ENCODE data around the gene HECW1. TPM values are rescaled to one million over a fixed set of nuclear protein-coding genes. Genes with fewer than 3 reads are reported as not detected.

The HECW1 gene
- total RNA-seq, 2 experiments from 2014 or later: not detected

DNA sequence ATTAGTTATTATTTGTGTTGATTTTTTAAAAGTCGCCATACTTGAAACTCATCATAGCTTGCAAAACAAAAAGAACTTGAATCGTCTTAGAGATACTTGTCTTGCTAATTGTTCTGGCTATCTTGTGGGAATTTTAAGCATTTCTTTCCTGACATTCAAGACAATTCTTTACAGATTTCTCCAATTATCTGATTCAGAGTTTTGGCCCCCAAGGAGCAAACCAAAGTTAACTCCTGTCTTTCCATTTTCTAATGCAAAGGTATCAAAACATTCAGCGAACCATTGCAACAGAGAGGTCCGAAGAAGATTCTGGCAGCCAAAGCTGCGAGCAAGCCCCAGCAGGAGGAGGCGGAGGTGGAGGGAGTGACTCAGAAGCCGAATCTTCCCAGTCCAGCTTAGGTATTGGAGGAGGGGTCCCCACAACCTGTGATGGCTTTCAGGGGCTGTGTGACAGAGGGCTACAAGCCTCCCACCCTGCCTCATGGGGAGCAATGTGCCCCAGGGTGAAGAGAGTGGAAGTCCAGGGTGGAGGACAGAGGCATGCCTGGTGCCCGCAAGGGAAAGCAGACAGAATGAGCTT is 351.0 kb downstream of the HECW1 start:
- no peaks in the 10 kb centered on the region for H3K4me1 Mint-ChIP-seq (ENCODE audit: low read depth)
- H3K27me3 Mint-ChIP-seq: peaks cover 8% of the 10 kb centered on the region
- DNase-seq: no peak
- no peaks in the 10 kb centered on the region for H3K36me3 Mint-ChIP-seq
- no peak overlapping the region for H3K4me3 Mint-ChIP-seq
- no peaks in the 10 kb centered on the region for H3K9me3 Mint-ChIP-seq
- CTCF ChIA-PET: no interaction called here
- H3K27ac Mint-ChIP-seq: no peak overlapping the region
- intact Hi-C loops (cut with micrococcal nuclease): no loop called here
- POLR2A ChIA-PET: no interaction called here

DNA sequence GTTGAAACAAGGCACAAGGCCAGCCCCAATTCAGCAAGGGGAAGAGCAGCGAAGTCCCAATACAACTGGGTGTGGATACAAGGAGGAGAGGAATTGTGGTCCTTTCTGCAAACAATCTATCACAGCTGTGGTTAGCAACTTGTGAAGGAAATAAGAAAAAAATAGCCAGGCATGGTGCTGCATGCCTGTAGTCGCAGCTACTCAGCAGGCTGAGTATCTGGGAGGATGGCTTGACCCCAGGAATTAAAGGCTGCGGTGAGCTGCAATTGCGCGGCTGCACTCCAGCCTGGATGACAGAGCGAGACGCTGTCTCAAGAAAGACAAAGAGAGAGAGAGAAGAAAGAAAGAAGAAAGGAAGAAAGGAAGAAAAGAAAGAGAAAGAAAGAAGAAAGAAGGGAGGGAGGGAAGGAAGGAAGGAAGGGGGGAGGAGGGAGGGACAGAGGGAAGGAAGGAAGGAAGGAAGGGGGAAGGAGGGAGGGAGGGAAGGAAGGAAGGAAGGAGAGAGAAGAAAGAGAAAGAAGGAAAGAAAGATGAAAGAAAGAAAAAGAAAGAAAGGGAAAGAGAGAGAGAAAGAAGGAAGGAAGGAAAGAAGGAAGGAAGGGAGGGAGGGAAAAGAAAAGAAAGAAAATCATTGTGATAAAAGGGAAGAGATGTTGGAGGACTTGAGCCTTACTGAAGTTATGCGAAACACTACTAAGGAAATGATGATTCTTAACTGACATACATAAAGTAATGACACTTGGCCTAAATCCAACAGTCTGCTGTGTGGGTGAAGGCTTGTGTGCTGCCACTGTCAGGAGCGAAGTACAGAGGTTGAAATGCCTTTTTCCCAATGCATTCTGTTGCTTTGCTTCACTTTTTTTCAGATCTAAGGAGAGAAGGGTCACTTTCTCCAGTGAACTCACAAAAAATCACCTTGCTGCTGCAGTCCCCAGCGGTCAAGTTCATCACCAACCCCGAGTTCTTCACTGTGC is 353.4 kb downstream of the HECW1 start:
- peaks cover 12% of the 10 kb centered on the region for H3K27me3 Mint-ChIP-seq
- intact Hi-C loops (cut with micrococcal nuclease): no loop called here
- POLR2A ChIA-PET: no interaction called here
- H3K27ac Mint-ChIP-seq: no peak overlapping the region
- no peak for DNase-seq
- CTCF ChIA-PET: no interaction called here
- no peak overlapping the region for H3K4me3 Mint-ChIP-seq
- H3K36me3 Mint-ChIP-seq: no peaks in the 10 kb centered on the region
- no peaks in the 10 kb centered on the region for H3K9me3 Mint-ChIP-seq
- no peaks in the 10 kb centered on the region for H3K4me1 Mint-ChIP-seq (ENCODE audit: low read depth)

DNA sequence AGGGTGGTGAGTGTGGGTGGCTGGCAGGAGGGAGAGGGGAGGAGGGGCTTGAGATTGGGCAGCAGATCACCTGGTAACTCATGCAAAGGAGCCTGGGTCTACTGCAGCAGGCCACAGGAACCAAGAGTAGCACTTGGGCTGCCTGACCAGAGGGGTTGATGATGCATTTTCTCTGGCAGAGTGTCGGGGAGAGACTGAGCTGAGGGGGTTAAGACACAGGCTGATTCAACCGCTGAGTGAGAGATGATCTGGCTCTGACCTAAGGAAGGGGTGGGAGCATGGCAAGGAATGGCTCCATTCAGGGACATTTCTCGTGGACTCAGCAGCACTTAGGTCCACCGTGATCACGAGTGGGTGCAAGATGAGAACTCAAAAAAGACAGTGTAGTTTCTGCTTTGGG is 355.0 kb downstream of the HECW1 start:
- no peaks in the 10 kb centered on the region for H3K9me3 Mint-ChIP-seq
- H3K4me1 Mint-ChIP-seq (ENCODE audit: low read depth): no peaks in the 10 kb centered on the region
- no peak overlapping the region for H3K27ac Mint-ChIP-seq
- POLR2A ChIA-PET: no interaction called here
- H3K27me3 Mint-ChIP-seq: peaks cover 12% of the 10 kb centered on the region
- no peaks in the 10 kb centered on the region for H3K36me3 Mint-ChIP-seq
- intact Hi-C loops (cut with micrococcal nuclease): no loop called here
- CTCF ChIA-PET: no interaction called here
- H3K4me3 Mint-ChIP-seq: no peak overlapping the region
- DNase-seq: no peak

DNA sequence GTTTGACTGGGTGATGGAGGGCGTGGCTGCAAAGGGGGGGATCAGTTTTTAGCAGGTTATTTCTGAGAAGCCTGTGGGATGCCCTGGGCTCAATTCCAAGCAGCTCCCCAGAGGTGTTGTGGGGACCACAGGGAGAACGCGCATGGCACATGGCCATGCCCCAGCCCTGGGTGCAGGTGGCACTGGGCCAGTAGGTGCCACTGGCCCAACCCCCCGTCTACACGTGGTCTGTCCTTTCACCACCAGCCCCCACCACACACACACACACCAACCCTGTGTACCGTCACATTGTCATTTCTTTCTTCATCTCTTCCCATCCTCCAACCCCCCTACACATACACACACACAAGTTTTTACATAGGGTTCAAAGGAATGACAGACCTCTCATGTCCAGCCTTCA is 355.4 kb downstream of the HECW1 start:
- Mint-ChIP-seq H3K27ac (no peak overlapping the region), H3K9me3 (no peaks in the 10 kb centered on the region), H3K4me3 (no peak overlapping the region), H3K4me1 (ENCODE audit: low read depth) (no peaks in the 10 kb centered on the region), H3K27me3 (peaks cover 10% of the 10 kb centered on the region), H3K36me3 (no peaks in the 10 kb centered on the region)
- intact Hi-C loops (cut with micrococcal nuclease): no loop called here
- CTCF ChIA-PET: no interaction called here
- POLR2A ChIA-PET: no interaction called here
- DNase-seq: no peak

DNA sequence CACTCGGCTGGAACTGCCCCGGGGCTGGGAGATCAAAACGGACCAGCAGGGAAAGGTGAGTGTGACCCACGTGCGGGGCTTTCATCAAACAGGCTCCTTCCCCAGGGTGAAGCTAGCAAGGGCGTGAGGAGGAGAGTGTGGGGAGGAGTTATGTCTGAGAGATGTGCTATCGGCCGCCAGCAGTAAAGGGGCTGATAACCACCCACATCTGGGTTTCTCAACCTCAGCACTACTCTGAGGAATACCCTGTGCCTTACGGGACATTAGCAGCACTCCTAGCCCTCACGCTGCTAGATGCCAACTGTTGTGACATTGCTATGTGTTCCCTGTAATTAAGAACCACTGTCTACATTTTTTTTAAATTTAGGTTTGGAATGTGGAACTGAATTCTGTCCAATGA is 356.6 kb downstream of the HECW1 start:
- intact Hi-C loops (cut with micrococcal nuclease): no loop called here
- ChIA-PET POLR2A (no interaction called here), CTCF (interaction anchor here (1.5 kb wide), 1 partner anchor 29 kb away, joined by 3 read pairs; no protein-coding TSS in a partner anchor)
- Mint-ChIP-seq H3K27ac (no peak overlapping the region), H3K4me3 (no peak overlapping the region), H3K4me1 (ENCODE audit: low read depth) (no peaks in the 10 kb centered on the region), H3K27me3 (peaks cover 5% of the 10 kb centered on the region), H3K9me3 (no peaks in the 10 kb centered on the region), H3K36me3 (no peaks in the 10 kb centered on the region)
- DNase-seq: no peak

DNA sequence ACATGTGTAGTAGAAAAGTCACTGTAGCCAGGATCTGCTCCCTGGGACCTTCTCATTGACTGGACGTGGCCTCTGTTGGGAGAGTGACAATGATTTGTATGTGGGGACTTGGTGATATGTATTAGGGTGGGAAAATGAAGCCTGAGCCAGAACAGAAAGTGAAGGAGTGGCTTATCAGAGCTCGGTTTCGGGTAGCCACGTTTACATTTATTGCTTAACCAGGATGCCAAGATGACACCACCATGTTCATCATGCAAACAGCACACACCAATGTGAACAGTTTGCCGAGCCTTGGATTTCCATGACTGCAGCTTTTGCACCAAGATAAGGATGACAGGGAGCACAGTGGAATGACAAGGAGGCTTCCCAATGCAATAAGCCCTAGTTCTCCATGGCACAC is 357.7 kb downstream of the HECW1 start:
- Mint-ChIP-seq H3K36me3 (no peaks in the 10 kb centered on the region), H3K4me1 (ENCODE audit: low read depth) (no peaks in the 10 kb centered on the region), H3K4me3 (no peak overlapping the region), H3K27me3 (peaks cover 5% of the 10 kb centered on the region), H3K9me3 (no peaks in the 10 kb centered on the region), H3K27ac (no peak overlapping the region)
- POLR2A ChIA-PET: no interaction called here
- intact Hi-C loops (cut with micrococcal nuclease): no loop called here
- CTCF ChIA-PET: interaction anchor here (1.5 kb wide), 1 partner anchor 30 kb away, joined by 3 read pairs; no protein-coding TSS in a partner anchor
- DNase-seq: no peak

DNA sequence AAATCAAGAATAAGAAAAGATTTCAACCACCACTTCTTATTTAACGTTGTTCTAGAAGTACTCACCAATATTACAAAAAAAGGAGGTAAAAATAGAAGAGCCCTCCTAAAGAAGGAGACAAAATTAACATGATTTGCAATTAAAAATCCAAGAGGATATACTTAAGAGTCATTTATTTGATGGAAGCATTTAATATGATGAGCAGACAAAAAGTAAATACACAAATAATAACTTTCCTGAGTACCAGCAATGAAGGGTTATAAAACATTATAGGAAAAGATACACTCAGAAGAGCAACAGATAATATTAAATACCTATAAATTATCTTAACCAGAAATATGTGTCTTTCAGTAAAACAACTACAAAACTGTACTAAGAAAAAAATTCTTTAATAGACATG is 363.5 kb downstream of the HECW1 start:
- no peak overlapping the region for H3K27ac Mint-ChIP-seq
- ChIA-PET POLR2A (no interaction called here), CTCF (no interaction called here)
- no peak for DNase-seq
- H3K9me3 Mint-ChIP-seq: no peaks in the 10 kb centered on the region
- H3K4me3 Mint-ChIP-seq: no peak overlapping the region
- peaks cover 6% of the 10 kb centered on the region for H3K4me1 Mint-ChIP-seq (ENCODE audit: low read depth)
- no peaks in the 10 kb centered on the region for H3K36me3 Mint-ChIP-seq
- H3K27me3 Mint-ChIP-seq: peaks cover 1% of the 10 kb centered on the region
- intact Hi-C loops (cut with micrococcal nuclease): no loop called here

DNA sequence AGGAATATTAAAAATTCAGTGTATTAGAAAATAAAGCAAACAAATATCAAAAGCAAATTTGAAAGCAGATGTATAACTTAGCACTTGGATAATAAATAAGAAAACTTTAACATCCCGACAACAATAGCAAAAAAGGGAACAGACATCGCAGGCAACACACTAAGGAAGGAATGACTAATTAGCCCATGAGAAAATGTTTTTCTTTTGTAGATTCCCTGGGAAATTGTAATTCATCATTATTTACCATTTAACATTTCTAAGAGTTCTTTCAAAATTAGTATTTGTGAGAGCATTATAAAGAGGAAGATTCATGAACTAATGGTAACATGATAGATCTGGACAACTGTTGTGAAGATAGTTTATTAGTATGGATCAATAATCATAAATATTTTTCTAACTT is 364.4 kb downstream of the HECW1 start:
- no peaks in the 10 kb centered on the region for H3K36me3 Mint-ChIP-seq
- H3K27ac Mint-ChIP-seq: no peak overlapping the region

DNA sequence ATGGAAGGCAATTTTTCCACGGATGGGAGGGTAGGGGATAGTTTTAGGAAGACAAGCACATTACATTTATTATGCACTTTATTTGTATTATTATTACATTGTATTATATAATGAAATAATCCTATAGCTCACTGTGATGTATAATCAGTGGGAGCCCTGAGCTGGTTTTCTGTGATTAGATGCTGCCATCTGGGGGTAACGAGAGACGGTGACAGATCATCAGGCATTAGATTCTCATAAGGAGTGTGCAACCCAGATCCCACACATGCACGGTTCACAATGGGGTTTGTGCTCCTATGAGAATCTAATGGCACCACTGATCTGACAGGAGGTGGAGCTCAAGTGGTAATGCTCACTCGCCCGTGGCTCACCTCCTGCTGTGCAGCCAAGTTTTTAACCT is 366.6 kb downstream of the HECW1 start:
- Mint-ChIP-seq H3K9me3 (no peaks in the 10 kb centered on the region), H3K4me1 (ENCODE audit: low read depth) (peaks cover 6% of the 10 kb centered on the region), H3K27me3 (peaks cover 2% of the 10 kb centered on the region), H3K4me3 (no peak overlapping the region), H3K27ac (no peak overlapping the region), H3K36me3 (no peaks in the 10 kb centered on the region)
- POLR2A ChIA-PET: no interaction called here
- intact Hi-C loops (cut with micrococcal nuclease): no loop called here
- CTCF ChIA-PET: interaction anchor here (1.2 to 1.4 kb wide), 2 partner anchors 39 to 221 kb away, joined by 3 read pairs; no protein-coding TSS in a partner anchor
- DNase-seq: no peak

More for the DNA sequence above, 364.4 kb downstream of the HECW1 start:
- no peak for DNase-seq
- POLR2A ChIA-PET: no interaction called here
- H3K9me3 Mint-ChIP-seq: no peaks in the 10 kb centered on the region
- intact Hi-C loops (cut with micrococcal nuclease): no loop called here
- peaks cover 6% of the 10 kb centered on the region for H3K4me1 Mint-ChIP-seq (ENCODE audit: low read depth)
- peaks cover 1% of the 10 kb centered on the region for H3K27me3 Mint-ChIP-seq
- CTCF ChIA-PET: no interaction called here
- no peak overlapping the region for H3K4me3 Mint-ChIP-seq

DNA sequence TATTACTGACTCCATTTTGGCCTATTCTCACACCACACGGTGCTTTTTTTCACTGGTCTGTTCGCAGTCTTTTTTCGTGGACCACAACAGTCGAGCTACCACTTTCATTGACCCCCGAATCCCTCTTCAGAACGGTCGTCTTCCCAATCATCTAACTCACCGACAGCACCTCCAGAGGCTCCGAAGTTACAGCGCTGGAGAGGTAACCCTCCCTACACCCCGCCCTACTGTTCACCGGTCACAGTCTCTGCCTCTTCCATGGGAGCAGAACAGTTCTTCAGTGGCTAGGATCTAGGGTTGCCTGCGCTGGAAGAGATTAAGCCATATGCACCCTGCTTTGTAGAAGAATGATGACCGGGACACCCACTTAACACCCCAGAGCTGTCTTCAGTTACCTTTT is 367.1 kb downstream of the HECW1 start:
- POLR2A ChIA-PET: no interaction called here
- no peak for DNase-seq
- CTCF ChIA-PET: interaction anchor here (1.2 kb wide), 1 partner anchor 220 kb away, joined by 3 read pairs; no protein-coding TSS in a partner anchor
- H3K27ac Mint-ChIP-seq: no peak overlapping the region
- no peaks in the 10 kb centered on the region for H3K36me3 Mint-ChIP-seq
- H3K27me3 Mint-ChIP-seq: peaks cover 2% of the 10 kb centered on the region
- peaks cover 6% of the 10 kb centered on the region for H3K4me1 Mint-ChIP-seq (ENCODE audit: low read depth)
- H3K4me3 Mint-ChIP-seq: no peak overlapping the region
- H3K9me3 Mint-ChIP-seq: no peaks in the 10 kb centered on the region
- intact Hi-C loops (cut with micrococcal nuclease): no loop called here

DNA sequence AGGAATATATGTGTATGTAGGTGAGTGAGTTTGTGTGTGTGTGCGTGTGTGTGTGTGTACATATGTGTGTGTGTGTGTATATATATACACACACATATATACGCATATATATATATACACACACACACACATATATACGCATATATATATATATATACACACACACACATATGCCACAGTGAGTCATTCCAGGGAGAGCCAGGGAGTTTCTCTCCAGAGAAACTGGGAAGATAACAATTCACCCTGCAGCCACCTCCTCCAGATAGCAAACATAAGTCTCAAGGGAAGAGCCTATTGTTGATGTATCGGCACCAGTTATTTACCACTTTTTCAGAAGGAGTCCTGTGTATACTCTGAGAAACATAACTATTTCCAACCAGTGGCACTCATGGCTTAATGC is 368.1 kb downstream of the HECW1 start:
- no peak for DNase-seq
- intact Hi-C loops (cut with micrococcal nuclease): no loop called here
- CTCF ChIA-PET: no interaction called here
- Mint-ChIP-seq H3K36me3 (no peaks in the 10 kb centered on the region), H3K4me1 (ENCODE audit: low read depth) (peaks cover 6% of the 10 kb centered on the region), H3K4me3 (no peak overlapping the region), H3K27me3 (peaks cover 2% of the 10 kb centered on the region), H3K27ac (no peak overlapping the region), H3K9me3 (no peaks in the 10 kb centered on the region)
- POLR2A ChIA-PET: no interaction called here

DNA sequence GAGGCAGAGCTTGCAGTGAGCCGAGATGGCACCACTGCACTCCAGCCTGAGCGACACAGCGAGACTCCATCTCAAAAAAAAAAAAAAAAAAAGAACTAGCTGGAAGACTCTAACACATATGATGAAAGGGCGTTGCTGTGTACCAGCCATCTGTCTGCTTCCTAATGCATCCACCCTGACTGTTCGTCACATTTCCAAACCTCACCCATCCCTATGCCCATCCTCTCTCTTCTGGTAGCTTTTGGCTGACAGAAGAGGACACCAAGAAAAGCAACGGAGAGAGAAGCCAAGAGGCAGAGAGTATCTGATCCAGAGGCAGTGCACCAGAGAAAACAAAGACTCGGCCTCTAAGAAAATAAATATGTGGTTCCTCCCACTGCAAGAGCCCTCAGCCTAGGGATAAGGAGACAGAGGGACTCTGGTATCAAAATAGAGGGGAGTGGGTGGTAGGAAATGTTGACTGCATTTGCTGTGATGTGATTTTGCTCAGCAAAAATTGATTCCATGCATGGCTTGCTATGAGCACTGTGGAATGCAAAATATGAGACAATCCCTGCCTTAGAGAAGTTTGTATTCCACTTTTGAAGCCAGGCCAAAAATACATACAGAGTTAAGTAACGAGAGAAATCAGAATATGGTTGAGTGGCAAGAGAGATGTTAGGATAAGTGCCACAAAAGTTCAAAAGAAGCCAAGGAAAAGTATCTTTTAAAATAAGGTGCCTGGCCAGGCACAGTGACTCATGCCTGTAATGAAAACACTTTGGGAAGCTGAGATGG is 369.6 kb downstream of the HECW1 start:
- intact Hi-C loops (cut with micrococcal nuclease): no loop called here
- no peak overlapping the region for H3K27ac Mint-ChIP-seq
- CTCF ChIA-PET: no interaction called here
- no peak overlapping the region for H3K4me3 Mint-ChIP-seq
- POLR2A ChIA-PET: no interaction called here
- no peaks in the 10 kb centered on the region for H3K9me3 Mint-ChIP-seq
- no peak for DNase-seq
- H3K27me3 Mint-ChIP-seq: peaks cover 2% of the 10 kb centered on the region
- H3K36me3 Mint-ChIP-seq: no peaks in the 10 kb centered on the region
- peaks cover 3% of the 10 kb centered on the region for H3K4me1 Mint-ChIP-seq (ENCODE audit: low read depth)
